Muscle layer of colon (tissue), 2 donors: ENCODE measurements around the gene USP32.

Source experiments
- H3K27ac ChIP-seq: one replicate; pipeline ENCODE4 v1.7.0; 2013; ENCODE audit warnings: low read depth, mild to moderate bottlenecking, low read length, moderate library complexity
- H3K27me3 ChIP-seq, 2 donors: one replicate each; pipeline ENCODE4 v1.7.0; 2013; ENCODE audit warnings: low read length in 2 of 2, mild to moderate bottlenecking in 2 of 2; ENCODE audit not compliant: insufficient read depth in 2 of 2, control insufficient read depth in 1 of 2
- H3K36me3 ChIP-seq: one replicate; pipeline ENCODE4 v1.7.0; 2013; ENCODE audit warnings: mild to moderate bottlenecking, low read length; ENCODE audit not compliant: insufficient read depth
- H3K4me1 ChIP-seq: one replicate; pipeline ENCODE4 v1.7.0; 2013; ENCODE audit warnings: mild to moderate bottlenecking, low read length; ENCODE audit not compliant: insufficient read depth
- H3K4me3 ChIP-seq, 2 donors: one replicate each; pipeline ENCODE4 v1.7.0; 2013; ENCODE audit warnings: low read length in 2 of 2, low read depth in 1 of 2, mild to moderate bottlenecking in 1 of 2, moderate library complexity in 1 of 2
- H3K9ac ChIP-seq: one replicate; pipeline ENCODE4 v1.7.0; 2013; ENCODE audit warnings: low read length
- H3K9me3 ChIP-seq: one replicate; pipeline ENCODE4 v1.7.0; 2013; ENCODE audit warnings: mild to moderate bottlenecking, low read length
- donor health status: abdominal sarcoma.
- donor health status: Adenocarcinoma of cecum.

USP32 gene

GRCh38 chr17:60142872-60143499 is 248.9 kb downstream of the USP32 start:
- no peaks in the 10 kb centered on the region for H3K36me3 ChIP-seq
- H3K9me3 ChIP-seq = no peaks in the 10 kb centered on the region
- H3K4me1 ChIP-seq = peaks cover 7% of the 10 kb centered on the region
- no peak overlapping the region for H3K9ac ChIP-seq
- H3K27ac ChIP-seq = no peak overlapping the region
- H3K4me3 ChIP-seq = no peak overlapping the region
- peaks cover 32 to 81% of the 10 kb centered on the region in 2 donors for H3K27me3 ChIP-seq

DNA sequence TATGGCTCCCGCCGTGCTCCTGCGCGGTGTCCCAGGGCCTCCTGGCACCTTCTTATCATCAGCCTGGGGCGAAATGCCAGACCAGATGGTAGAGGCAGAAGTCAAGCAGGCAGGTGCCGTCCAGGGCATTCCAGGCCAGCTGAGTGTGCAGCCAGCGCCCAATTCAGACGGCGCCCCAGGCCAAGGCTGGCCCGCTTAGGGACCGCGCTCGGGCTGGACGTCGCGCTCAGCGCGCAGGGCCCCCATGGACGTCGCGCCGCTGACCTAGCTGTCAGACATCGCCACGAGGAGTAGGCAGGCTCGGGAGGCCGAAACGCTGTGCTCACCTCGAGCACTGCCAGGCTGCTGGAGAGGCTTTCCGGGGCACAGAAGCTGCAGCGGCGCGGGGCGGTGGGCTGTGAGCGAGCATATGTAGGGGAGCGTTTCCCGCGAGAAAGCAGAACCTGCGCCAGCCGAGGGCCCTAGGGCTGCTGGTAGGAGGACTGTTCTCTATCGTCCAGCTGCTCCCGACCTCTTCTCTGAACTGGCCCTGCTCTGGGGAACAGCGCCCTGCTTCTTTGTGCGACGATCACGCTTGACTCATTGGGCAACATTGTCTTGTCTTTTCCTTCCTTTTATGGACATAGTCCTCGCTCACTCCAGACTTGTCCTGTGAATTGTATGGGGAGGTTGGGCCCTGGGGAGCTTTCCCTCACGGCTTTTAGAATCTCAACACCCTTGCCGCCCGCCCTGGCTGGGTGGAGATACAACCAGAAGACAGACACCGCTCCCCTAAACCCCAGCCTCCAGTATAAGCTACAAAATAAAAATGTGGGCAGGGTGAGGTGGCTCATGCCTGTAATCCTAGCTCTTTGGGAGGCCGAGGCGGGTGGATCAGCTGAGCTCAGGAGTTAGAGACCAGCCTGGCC is 250.6 kb downstream of the USP32 start:
- no peak overlapping the region for H3K27ac ChIP-seq
- no peaks in the 10 kb centered on the region for H3K9me3 ChIP-seq
- peaks cover 20 to 67% of the 10 kb centered on the region in 2 donors for H3K27me3 ChIP-seq
- no peak overlapping the region for H3K9ac ChIP-seq
- H3K4me1 ChIP-seq = peaks cover 7% of the 10 kb centered on the region
- H3K4me3 ChIP-seq = no peak overlapping the region
- H3K36me3 ChIP-seq = no peaks in the 10 kb centered on the region

DNA sequence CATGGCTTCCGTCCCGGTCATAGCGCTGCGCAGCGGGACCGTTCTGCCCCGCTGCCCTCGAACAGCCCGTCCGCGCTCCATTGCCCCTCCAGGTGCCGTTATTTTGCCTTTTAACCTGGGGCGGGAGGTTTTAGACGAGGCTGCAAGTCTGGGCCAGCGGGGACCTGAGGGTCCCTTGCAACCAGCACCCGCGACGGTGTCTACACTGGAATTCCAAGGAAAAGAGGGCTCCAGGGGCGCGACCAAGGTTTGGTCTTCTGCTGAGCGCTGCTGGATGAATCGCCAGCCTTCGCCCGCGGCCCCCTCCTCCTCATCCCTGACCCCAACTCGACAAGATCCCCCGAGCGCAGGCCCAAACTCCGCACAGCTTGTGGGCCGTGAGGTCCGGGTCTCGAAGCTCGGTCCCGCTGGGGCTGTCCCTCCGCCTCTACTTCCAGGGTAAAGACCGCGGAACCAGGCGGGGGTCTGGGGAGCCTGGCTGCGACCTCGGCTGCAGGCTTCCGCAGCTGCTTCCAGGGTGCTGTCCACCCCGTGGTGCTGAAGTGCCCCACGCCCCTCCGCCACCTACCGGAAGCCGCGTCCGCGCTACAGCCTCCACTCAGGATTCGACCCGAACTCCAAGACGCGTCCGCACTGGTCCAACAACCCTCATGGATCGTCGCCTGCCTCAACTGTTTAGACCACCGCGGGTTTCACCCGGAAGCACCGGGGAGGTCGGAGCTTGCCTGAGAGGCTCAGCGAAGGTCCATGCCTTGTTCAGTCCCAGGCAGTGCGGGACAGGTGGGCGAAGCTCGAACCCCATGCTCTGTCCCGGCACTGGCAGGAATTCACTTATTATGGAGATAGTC is 252.3 kb downstream of the USP32 start:
- peaks cover 12% of the 10 kb centered on the region for H3K4me1 ChIP-seq
- no peak overlapping the region for H3K9ac ChIP-seq
- H3K9me3 ChIP-seq = no peaks in the 10 kb centered on the region
- peak overlapping the region in 1 of 2 donors; percentile 27 for H3K4me3 ChIP-seq
- H3K27me3 ChIP-seq = peaks cover 14 to 57% of the 10 kb centered on the region in 2 donors
- no peaks in the 10 kb centered on the region for H3K36me3 ChIP-seq
- H3K27ac ChIP-seq = no peak overlapping the region

GRCh38 chr17:60138769-60139437 is 253.0 kb downstream of the USP32 start:
- Histone ChIP-seq H3K27ac (no peak overlapping the region), H3K9ac (no peak overlapping the region), H3K27me3 (peaks cover 14 to 50% of the 10 kb centered on the region in 2 donors), H3K9me3 (no peaks in the 10 kb centered on the region), H3K36me3 (no peaks in the 10 kb centered on the region), H3K4me1 (peaks cover 20% of the 10 kb centered on the region), H3K4me3 (no peak overlapping the region)

GRCh38 chr17:60137731-60138130 is 254.2 kb downstream of the USP32 start:
- Histone ChIP-seq H3K4me1 (peaks cover 14% of the 10 kb centered on the region), H3K36me3 (no peaks in the 10 kb centered on the region), H3K9ac (no peak overlapping the region), H3K4me3 (no peak overlapping the region), H3K27ac (no peak overlapping the region), H3K27me3 (peaks cover 14 to 44% of the 10 kb centered on the region in 2 donors), H3K9me3 (no peaks in the 10 kb centered on the region)

GRCh38 chr17:60135951-60136666 is 255.8 kb downstream of the USP32 start:
- Histone ChIP-seq H3K27ac (no peak overlapping the region), H3K9ac (no peak overlapping the region), H3K4me3 (peak overlapping the region; percentile 67 to 93), H3K27me3 (peaks cover 14 to 29% of the 10 kb centered on the region in 2 donors), H3K4me1 (peaks cover 13% of the 10 kb centered on the region), H3K9me3 (no peaks in the 10 kb centered on the region), H3K36me3 (no peaks in the 10 kb centered on the region)

DNA sequence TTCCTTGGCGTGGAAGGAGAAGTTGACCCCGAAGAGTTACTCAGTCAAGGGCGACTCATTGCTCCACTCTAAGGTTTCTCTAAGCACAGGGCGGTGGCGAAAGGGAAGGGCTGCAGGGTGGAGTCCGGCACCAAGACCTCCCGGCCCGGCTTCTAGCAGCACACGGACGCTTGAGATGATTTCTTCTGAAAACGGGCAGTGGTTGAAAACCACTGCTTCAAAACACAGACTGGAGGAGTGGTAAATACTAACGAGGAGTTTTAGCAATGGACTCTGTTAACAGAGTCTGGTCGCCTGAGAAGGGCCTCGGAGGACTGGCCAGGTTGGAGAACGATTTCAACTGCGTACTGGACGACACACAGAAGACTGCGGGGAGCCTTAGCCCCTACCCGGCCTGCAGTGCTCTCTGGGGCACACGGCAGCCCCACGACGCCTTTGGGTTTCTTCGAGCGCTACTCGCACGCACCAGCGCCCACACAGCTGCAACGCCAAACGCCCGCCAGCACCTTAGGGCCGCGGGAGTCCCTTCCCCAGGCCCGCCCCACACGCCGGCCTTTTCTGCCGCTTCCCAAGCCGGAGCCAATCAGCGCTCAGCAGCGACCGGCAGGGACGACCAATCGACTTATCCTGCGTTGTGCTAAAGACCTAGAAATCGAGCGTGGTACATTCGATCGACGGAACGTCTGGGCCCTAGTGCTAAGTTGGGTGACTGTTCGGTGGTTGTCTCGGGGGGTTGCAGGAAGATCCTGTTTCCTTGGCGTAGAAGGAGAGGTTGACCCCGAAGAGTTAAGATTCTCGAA is 256.6 kb downstream of the USP32 start:
- H3K9ac ChIP-seq = peak overlapping the region; percentile 18
- H3K36me3 ChIP-seq = no peaks in the 10 kb centered on the region
- peaks cover 13% of the 10 kb centered on the region for H3K4me1 ChIP-seq
- peaks cover 12 to 22% of the 10 kb centered on the region in 2 donors for H3K27me3 ChIP-seq
- no peaks in the 10 kb centered on the region for H3K9me3 ChIP-seq
- H3K27ac ChIP-seq = peak overlapping the region; percentile 78
- peak overlapping the region; percentile 67 to 93 for H3K4me3 ChIP-seq

GRCh38 chr17:60134396-60135150 is 257.4 kb downstream of the USP32 start:
- H3K9ac ChIP-seq = peak overlapping the region; percentile 18
- H3K4me3 ChIP-seq = peak overlapping the region; percentile 67 to 93
- peaks cover 6 to 15% of the 10 kb centered on the region in 2 donors for H3K27me3 ChIP-seq
- no peaks in the 10 kb centered on the region for H3K9me3 ChIP-seq
- H3K36me3 ChIP-seq = no peaks in the 10 kb centered on the region
- peak overlapping the region; percentile 78 for H3K27ac ChIP-seq
- H3K4me1 ChIP-seq = peaks cover 13% of the 10 kb centered on the region

DNA sequence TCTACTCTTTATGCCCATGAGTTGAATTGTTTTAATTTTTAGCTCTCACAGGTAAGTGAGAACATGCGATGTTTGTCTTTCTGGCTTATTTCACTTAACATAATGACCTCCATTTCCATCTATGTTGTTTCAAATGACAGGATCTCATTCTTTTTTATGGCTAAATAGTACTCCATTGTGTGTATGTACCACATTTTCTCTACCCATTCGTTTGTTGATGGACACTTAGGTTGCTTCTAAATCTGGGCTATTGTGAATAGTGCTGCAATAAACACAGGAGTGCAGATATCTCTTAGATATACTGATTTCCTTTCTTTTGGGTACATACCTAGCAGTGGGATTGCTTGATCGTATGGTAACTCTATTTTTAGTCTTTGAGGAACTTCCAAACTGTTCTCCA is 261.5 kb downstream of the USP32 start:
- H3K9me3 ChIP-seq = no peaks in the 10 kb centered on the region
- no peak overlapping the region for H3K9ac ChIP-seq
- no peaks in the 10 kb centered on the region for H3K27me3 ChIP-seq
- peaks cover 10% of the 10 kb centered on the region for H3K4me1 ChIP-seq
- H3K27ac ChIP-seq = no peak overlapping the region
- no peaks in the 10 kb centered on the region for H3K36me3 ChIP-seq
- no peak overlapping the region for H3K4me3 ChIP-seq
